H9 (cell line): ENCODE results near the gene SPTA1. TPM values are rescaled to one million over a fixed set of nuclear protein-coding genes. Genes with fewer than 3 reads are reported as not detected.

Experiments
- DNase-seq: peaks from one replicate; pipeline ENCODE4 v3.0.0-alpha.2; 2017
- H2AFZ ChIP-seq: one replicate; pipeline ENCODE4 v1.6.1; 2013; ENCODE audit warnings: mild to moderate bottlenecking, low read length, control low read depth, moderate library complexity
- H2AK5ac ChIP-seq: 2 replicates; pipeline ENCODE4 v1.6.1; 2013; ENCODE audit warnings: low read length, control low read depth, mixed read lengths; ENCODE audit not compliant: insufficient read length
- H2BK120ac ChIP-seq: one replicate; pipeline ENCODE4 v1.6.1; 2013; ENCODE audit warnings: low read depth, mild to moderate bottlenecking, low read length, control low read depth, inconsistent platforms; ENCODE audit not compliant: poor library complexity, severe bottlenecking
- H2BK12ac ChIP-seq: 2 replicates; pipeline ENCODE4 v1.6.1; 2013; ENCODE audit warnings: low read length, control low read depth, mixed read lengths, low read depth; ENCODE audit not compliant: insufficient read length
- H2BK15ac ChIP-seq: 2 replicates; pipeline ENCODE4 v1.6.1; 2013; ENCODE audit warnings: low read depth, low read length, control low read depth
- H2BK20ac ChIP-seq: one replicate; pipeline ENCODE4 v1.6.1; 2013; ENCODE audit warnings: low read depth, mild to moderate bottlenecking, low read length, control low read depth, inconsistent platforms; ENCODE audit not compliant: poor library complexity, severe bottlenecking
- H2BK5ac ChIP-seq: 2 replicates; pipeline ENCODE4 v1.6.1; 2013; ENCODE audit warnings: low read length, control low read depth, mixed read lengths; ENCODE audit not compliant: insufficient read length
- H3K14ac ChIP-seq: 2 replicates; pipeline ENCODE4 v1.6.1; 2013; ENCODE audit warnings: low read length, control low read depth; ENCODE audit not compliant: insufficient read depth
- H3K18ac ChIP-seq: 2 replicates; pipeline ENCODE4 v1.6.1; 2013; ENCODE audit warnings: low read depth, mild to moderate bottlenecking, mixed read lengths, low read length, control low read depth; ENCODE audit not compliant: insufficient read length
- H3K23ac ChIP-seq: 2 replicates; pipeline ENCODE4 v1.6.1; 2013; ENCODE audit warnings: low read length, control low read depth, mixed read lengths, low read depth; ENCODE audit not compliant: insufficient read length
- H3K23me2 ChIP-seq: 2 replicates; pipeline ENCODE4 v1.6.1; 2013; ENCODE audit warnings: low read depth, mild to moderate bottlenecking, mixed read lengths, low read length, control low read depth; ENCODE audit not compliant: insufficient read length, poor library complexity, severe bottlenecking
- H3K27ac ChIP-seq: 2 replicates; pipeline ENCODE4 v1.5.1; 2013; ENCODE audit warnings: low read length, control low read depth, mixed read lengths, low read depth; ENCODE audit not compliant: insufficient read length
- H3K27me3 ChIP-seq: 2 replicates; pipeline ENCODE4 v1.6.1; 2013; ENCODE audit warnings: low read length, control low read depth, inconsistent platforms; ENCODE audit not compliant: insufficient read depth
- H3K4ac ChIP-seq: 2 replicates; pipeline ENCODE4 v1.6.1; 2013; ENCODE audit warnings: low read depth, mild to moderate bottlenecking, control low read depth, inconsistent platforms, low read length, moderate library complexity
- H3K4me1 ChIP-seq: 2 replicates; pipeline ENCODE4 v1.6.1; 2013; ENCODE audit warnings: low read length, control low read depth, inconsistent platforms; ENCODE audit not compliant: insufficient read depth
- H3K4me2 ChIP-seq: 2 replicates; pipeline ENCODE4 v1.6.1; 2013; ENCODE audit warnings: low read length, control low read depth, mixed read lengths; ENCODE audit not compliant: insufficient read length, insufficient read depth
- H3K56ac ChIP-seq: 2 replicates; pipeline ENCODE4 v1.6.1; 2013; ENCODE audit warnings: low read depth, mild to moderate bottlenecking, mixed read lengths, low read length, control low read depth; ENCODE audit not compliant: insufficient read length
- H3K79me1 ChIP-seq: 2 replicates; pipeline ENCODE4 v1.6.1; 2013; ENCODE audit warnings: low read depth, mild to moderate bottlenecking, moderate library complexity, low read length, control low read depth, inconsistent platforms; ENCODE audit not compliant: insufficient read depth, poor library complexity, severe bottlenecking
- H3K79me2 ChIP-seq: 2 replicates; pipeline ENCODE4 v1.6.1; 2013; ENCODE audit warnings: low read length, control low read depth, inconsistent platforms; ENCODE audit not compliant: insufficient read depth
- H3K9ac ChIP-seq: 2 replicates; pipeline ENCODE4 v1.6.1; 2013; ENCODE audit warnings: low read length, control low read depth, mixed read lengths; ENCODE audit not compliant: insufficient read length; ENCODE audit errors: extremely low read depth
- H3K9me3 ChIP-seq: one replicate; pipeline ENCODE4 v1.6.1; 2013; ENCODE audit warnings: low read depth, low read length, inconsistent platforms; ENCODE audit not compliant: control insufficient read depth
- H3T11ph ChIP-seq: one replicate; pipeline ENCODE4 v1.6.1; 2013; ENCODE audit warnings: mild to moderate bottlenecking, low read length, control low read depth, inconsistent platforms
- H4K20me1 ChIP-seq: one replicate; pipeline ENCODE4 v1.6.1; 2013; ENCODE audit not compliant: control insufficient read depth, insufficient read length, insufficient read depth
- H4K5ac ChIP-seq: 2 replicates; pipeline ENCODE4 v1.6.1; 2013; ENCODE audit warnings: low read depth, mild to moderate bottlenecking, mixed read lengths, low read length, control low read depth; ENCODE audit not compliant: insufficient read length
- H4K8ac ChIP-seq: replicated peaks from 2 replicates; pipeline ENCODE4 v1.6.1; 2013; ENCODE audit warnings: low read length, control low read depth, mixed read lengths, low read depth; ENCODE audit not compliant: insufficient read length
- H4K91ac ChIP-seq: 2 replicates; pipeline ENCODE4 v1.6.1; 2013; ENCODE audit warnings: low read depth, mild to moderate bottlenecking, moderate library complexity, mixed read lengths, low read length, control low read depth; ENCODE audit not compliant: insufficient read length
- H3K27ac Mint-ChIP-seq, 3 experiments: 2 replicates in 2 of 3; 3 replicates in 1 of 3; pipeline ENCODE4 v1.8.0; 2020 to 2021; ENCODE audit warnings: mixed read lengths in 3 of 3, mild to moderate bottlenecking in 1 of 3, moderate library complexity in 1 of 3
- H3K27me3 Mint-ChIP-seq: 2 replicates; pipeline ENCODE4 v1.8.0; 2021; ENCODE audit warnings: low read depth, mild to moderate bottlenecking, moderate library complexity, mixed read lengths
- H3K36me3 Mint-ChIP-seq, 3 experiments: 2 replicates in 2 of 3; 3 replicates in 1 of 3; pipeline ENCODE4 v1.8.0; 2020 to 2021; ENCODE audit warnings: low read depth in 3 of 3, mixed read lengths in 3 of 3; ENCODE audit not compliant: insufficient read depth in 1 of 3
- H3K4me1 Mint-ChIP-seq, 2 experiments: 2 replicates each; pipeline ENCODE4 v1.8.0; 2020; ENCODE audit warnings: mixed read lengths in 2 of 2
- H3K4me3 Mint-ChIP-seq, 2 experiments: 2 replicates in 1 of 2; 3 replicates in 1 of 2; pipeline ENCODE4 v1.8.0; 2020 to 2021; ENCODE audit warnings: mild to moderate bottlenecking in 2 of 2, mixed read lengths in 2 of 2, moderate library complexity in 1 of 2
- H3K9me3 Mint-ChIP-seq, 2 experiments: 2 replicates in 1 of 2; 3 replicates in 1 of 2; pipeline ENCODE4 v1.8.0; 2020; ENCODE audit warnings: mild to moderate bottlenecking in 2 of 2, mixed read lengths in 2 of 2, moderate library complexity in 1 of 2
- total RNA-seq: library from RNA; stranded (reverse); gene quantifications from 2 replicates; pipeline ENCODE4 v1.2.1, GENCODE V29; 2021
- TF ChIP-seq, protein P1 (sequence below): fragments of 200-600 bp; sonication (generic); conservative IDR thresholded peaks from 3 replicates; pipeline ENCODE4 v1.8.0; 2021; ENCODE audit warnings: antibody characterized with exemption, mild to moderate bottlenecking

Gene SPTA1
- total RNA-seq, 1 experiment from 2014 or later, result not detected

DNA sequence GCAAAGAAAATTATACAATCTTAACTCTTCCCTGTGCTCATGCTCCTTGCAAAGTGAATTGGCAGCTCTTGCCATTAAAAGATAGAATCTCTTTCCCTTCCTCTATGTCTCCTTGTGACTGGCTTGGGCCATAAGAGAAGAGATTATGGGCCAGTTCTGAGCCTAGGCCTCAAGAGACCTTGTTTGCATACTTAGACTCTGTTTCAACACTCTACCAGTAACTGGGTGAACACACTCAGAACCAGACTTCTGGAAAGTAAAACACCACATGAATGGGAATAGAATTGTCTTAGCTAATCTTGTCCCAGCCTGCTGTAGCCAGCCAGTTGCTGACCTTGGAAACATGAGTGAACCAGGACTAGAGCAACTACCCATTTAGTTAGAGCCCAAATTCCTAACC is 49.3 kb upstream of the SPTA1 start:
- Histone ChIP-seq H3K79me1 (no peaks in the 10 kb centered on the region), H2AK5ac (no peak overlapping the region), H3K79me2 (no peaks in the 10 kb centered on the region), H3K23ac (no peak overlapping the region), H3K4me2 (no peak overlapping the region), H2AFZ (no peak overlapping the region), H3K27ac (no peak overlapping the region), H3K56ac (no peak overlapping the region), H4K91ac (no peak overlapping the region), H2BK20ac (no peak overlapping the region), H2BK120ac (no peak overlapping the region), H3K14ac (no peak overlapping the region), H3K9ac (no peak overlapping the region), H2BK5ac (no peak overlapping the region), H4K8ac (no peak overlapping the region), H4K20me1 (no peaks in the 10 kb centered on the region), H3K4ac (no peak overlapping the region), H2BK12ac (no peak overlapping the region), H4K5ac (no peak overlapping the region), H3K18ac (no peak overlapping the region), H3K4me1 (no peaks in the 10 kb centered on the region), H3K9me3 (no peaks in the 10 kb centered on the region), H3T11ph (no peak overlapping the region), H3K23me2 (no peaks in the 10 kb centered on the region), H2BK15ac (no peak overlapping the region), H3K27me3 (no peaks in the 10 kb centered on the region)
- Mint-ChIP-seq H3K9me3 (no peaks in the 10 kb centered on the region), H3K36me3 (no peaks in the 10 kb centered on the region), H3K27ac (no peak overlapping the region), H3K4me1 (no peaks in the 10 kb centered on the region), H3K4me3 (no peak overlapping the region), H3K27me3 (no peaks in the 10 kb centered on the region)
- DNase-seq, result no peak
- TF ChIP-seq, protein P1, sequence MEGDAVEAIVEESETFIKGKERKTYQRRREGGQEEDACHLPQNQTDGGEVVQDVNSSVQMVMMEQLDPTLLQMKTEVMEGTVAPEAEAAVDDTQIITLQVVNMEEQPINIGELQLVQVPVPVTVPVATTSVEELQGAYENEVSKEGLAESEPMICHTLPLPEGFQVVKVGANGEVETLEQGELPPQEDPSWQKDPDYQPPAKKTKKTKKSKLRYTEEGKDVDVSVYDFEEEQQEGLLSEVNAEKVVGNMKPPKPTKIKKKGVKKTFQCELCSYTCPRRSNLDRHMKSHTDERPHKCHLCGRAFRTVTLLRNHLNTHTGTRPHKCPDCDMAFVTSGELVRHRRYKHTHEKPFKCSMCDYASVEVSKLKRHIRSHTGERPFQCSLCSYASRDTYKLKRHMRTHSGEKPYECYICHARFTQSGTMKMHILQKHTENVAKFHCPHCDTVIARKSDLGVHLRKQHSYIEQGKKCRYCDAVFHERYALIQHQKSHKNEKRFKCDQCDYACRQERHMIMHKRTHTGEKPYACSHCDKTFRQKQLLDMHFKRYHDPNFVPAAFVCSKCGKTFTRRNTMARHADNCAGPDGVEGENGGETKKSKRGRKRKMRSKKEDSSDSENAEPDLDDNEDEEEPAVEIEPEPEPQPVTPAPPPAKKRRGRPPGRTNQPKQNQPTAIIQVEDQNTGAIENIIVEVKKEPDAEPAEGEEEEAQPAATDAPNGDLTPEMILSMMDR, result no peak
